ENCODE data around the gene BMF. TPM values are rescaled to one million over a fixed set of nuclear protein-coding genes. Genes with fewer than 3 reads are reported as not detected.

The BMF gene
- total and polyA plus RNA-seq, 2 donors (not counting 3 experiments of a cell fraction or from before 2014, with no cell fraction given), result 8.6 to 9.8 TPM

- H3K4me3 ChIP-seq (replicated peaks in 1 of 3; ENCODE audit: insufficient read depth in 1 of 3, low read depth in 1 of 3, low read length in 3 of 3), result no peak overlapping the region
- intact Hi-C loops (cut with micrococcal nuclease), result no loop called here
Measured at GRCh38 chr15:40051616-40052415, 56.9 kb downstream of the BMF start.

More at GRCh38 chr15:40051616-40052415, 56.9 kb downstream of the BMF start:
- Histone ChIP-seq H3K9me3 (replicated peaks; ENCODE audit: control insufficient read depth, insufficient read depth, low read length) (no peaks in the 10 kb centered on the region), H3K9me1 (replicated peaks; ENCODE audit: control insufficient read depth, extremely low read depth, insufficient read depth, low read length) (no peaks in the 10 kb centered on the region), H2AFZ (ENCODE audit: low read depth, low read length) (no peak overlapping the region), H3K79me2 (ENCODE audit: control insufficient read depth, insufficient read depth, low read length) (no peaks in the 10 kb centered on the region), H3K36me3 (ENCODE audit: control insufficient read depth in 2 of 2, extremely low read depth in 1 of 2, insufficient read depth in 2 of 2, low read length in 2 of 2) (no peaks in the 10 kb centered on the region), H3K4me1 (ENCODE audit: control insufficient read depth, extremely low read depth, insufficient read depth, low read length) (peaks cover 16% of the 10 kb centered on the region), H3K4me2 (ENCODE audit: insufficient read depth, low read length) (no peak overlapping the region), H3K27me3 (ENCODE audit: control insufficient read depth in 2 of 2, insufficient read depth in 2 of 2, low read length in 2 of 2) (peaks cover 0 to 3% of the 10 kb centered on the region in 2 experiments), H4K20me1 (replicated peaks; ENCODE audit: control insufficient read depth, extremely low read depth, insufficient read depth, low read length) (no peaks in the 10 kb centered on the region), H3K27ac (ENCODE audit: insufficient read depth, low read depth, low read length) (no peak overlapping the region), H3K9ac (replicated peaks; ENCODE audit: extremely low read depth, insufficient read depth, low read length) (no peak overlapping the region)
- DNase-seq (ENCODE audit: low read depth, low spot score) (no peak), FAIRE-seq (no peak)
- CTCF ChIA-PET, result interaction anchor here (0.6 to 2.6 kb wide), 6 partner anchors 8 to 227 kb away, joined by 3 to 10 read pairs (median 4); partner anchors contain the start of gene BMF
- POLR2A ChIA-PET, result no interaction called here
- dilution Hi-C loops (cut with MboI; ENCODE audit: extremely low pct_ligation_motif_present, low sequenced_read_pairs), result no loop called here
- no peak for TF ChIP-seq POLR2A (IDR thresholded peaks at IDR 0.05; ENCODE audit: low read depth, low read length)
- TF ChIP-seq MYC (IDR thresholded peaks at IDR 0.05; ENCODE audit: low read depth, low read length), result no peak
- no peak for TF ChIP-seq MAX (IDR thresholded peaks at IDR 0.05; ENCODE audit: insufficient read depth, insufficient read length)
- no peak for TF ChIP-seq EZH2 (IDR thresholded peaks at IDR 0.05; ENCODE audit: borderline replicate concordance, low read depth, low read length, severe bottlenecking)
- TF ChIP-seq FOS (IDR thresholded peaks at IDR 0.05; ENCODE audit: borderline replicate concordance, insufficient read depth, low read length), result no peak
- no peak for TF ChIP-seq POLR2AphosphoS5 (IDR thresholded peaks at IDR 0.05; ENCODE audit: insufficient read depth, low read depth, low read length)
- TF ChIP-seq JUN (IDR thresholded peaks at IDR 0.05; ENCODE audit: borderline replicate concordance, insufficient read depth, insufficient read length, low read depth), result no peak
- TF ChIP-seq, protein P1, sequence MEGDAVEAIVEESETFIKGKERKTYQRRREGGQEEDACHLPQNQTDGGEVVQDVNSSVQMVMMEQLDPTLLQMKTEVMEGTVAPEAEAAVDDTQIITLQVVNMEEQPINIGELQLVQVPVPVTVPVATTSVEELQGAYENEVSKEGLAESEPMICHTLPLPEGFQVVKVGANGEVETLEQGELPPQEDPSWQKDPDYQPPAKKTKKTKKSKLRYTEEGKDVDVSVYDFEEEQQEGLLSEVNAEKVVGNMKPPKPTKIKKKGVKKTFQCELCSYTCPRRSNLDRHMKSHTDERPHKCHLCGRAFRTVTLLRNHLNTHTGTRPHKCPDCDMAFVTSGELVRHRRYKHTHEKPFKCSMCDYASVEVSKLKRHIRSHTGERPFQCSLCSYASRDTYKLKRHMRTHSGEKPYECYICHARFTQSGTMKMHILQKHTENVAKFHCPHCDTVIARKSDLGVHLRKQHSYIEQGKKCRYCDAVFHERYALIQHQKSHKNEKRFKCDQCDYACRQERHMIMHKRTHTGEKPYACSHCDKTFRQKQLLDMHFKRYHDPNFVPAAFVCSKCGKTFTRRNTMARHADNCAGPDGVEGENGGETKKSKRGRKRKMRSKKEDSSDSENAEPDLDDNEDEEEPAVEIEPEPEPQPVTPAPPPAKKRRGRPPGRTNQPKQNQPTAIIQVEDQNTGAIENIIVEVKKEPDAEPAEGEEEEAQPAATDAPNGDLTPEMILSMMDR (IDR thresholded peaks at IDR 0.05; ENCODE audit: extremely low read depth in 1 of 2, insufficient read depth in 1 of 2, low read depth in 1 of 2, low read length in 2 of 2), result no peak
- no peak for TF ChIP-seq GATA2 (IDR thresholded peaks at IDR 0.05; ENCODE audit: insufficient read depth, insufficient read length, low read depth, low read length)
- BruUV-seq (replicated peaks), result no TSS peak

All from endothelial cell of umbilical vein (primary cell).